Duodenal mucosa (tissue), 2 donors: ENCODE data around the gene ALLC.

Experiments used
- H3K27ac ChIP-seq: one replicate; pipeline ENCODE4 v1.7.0; 2013; ENCODE audit warnings: low read depth, low read length
- H3K27me3 ChIP-seq, 2 donors: one replicate each; pipeline ENCODE4 v1.7.0; 2013; ENCODE audit warnings: low read length in 2 of 2, control low read depth in 1 of 2; ENCODE audit not compliant: insufficient read depth in 2 of 2, control insufficient read depth in 1 of 2
- H3K36me3 ChIP-seq, 2 donors: one replicate each; pipeline ENCODE4 v1.7.0; 2013; ENCODE audit warnings: low read length in 2 of 2, control low read depth in 1 of 2; ENCODE audit not compliant: insufficient read depth in 2 of 2, control insufficient read depth in 1 of 2
- H3K4me1 ChIP-seq, 2 donors: one replicate each; pipeline ENCODE4 v1.7.0; 2013; ENCODE audit warnings: low read length in 2 of 2, control low read depth in 1 of 2; ENCODE audit not compliant: insufficient read depth in 2 of 2, control insufficient read depth in 1 of 2
- H3K4me3 ChIP-seq, 2 donors: one replicate each; pipeline ENCODE4 v1.7.0; 2013; ENCODE audit warnings: low read length in 2 of 2, low read depth in 1 of 2
- H3K9ac ChIP-seq, 2 donors: one replicate each; pipeline ENCODE4 v1.7.0; 2013; ENCODE audit warnings: low read length in 2 of 2, low read depth in 1 of 2
- H3K9me3 ChIP-seq, 2 donors: one replicate each; pipeline ENCODE4 v1.7.0; 2013; ENCODE audit warnings: low read length in 2 of 2, control low read depth in 1 of 2; ENCODE audit not compliant: control insufficient read depth in 1 of 2

ALLC gene

DNA sequence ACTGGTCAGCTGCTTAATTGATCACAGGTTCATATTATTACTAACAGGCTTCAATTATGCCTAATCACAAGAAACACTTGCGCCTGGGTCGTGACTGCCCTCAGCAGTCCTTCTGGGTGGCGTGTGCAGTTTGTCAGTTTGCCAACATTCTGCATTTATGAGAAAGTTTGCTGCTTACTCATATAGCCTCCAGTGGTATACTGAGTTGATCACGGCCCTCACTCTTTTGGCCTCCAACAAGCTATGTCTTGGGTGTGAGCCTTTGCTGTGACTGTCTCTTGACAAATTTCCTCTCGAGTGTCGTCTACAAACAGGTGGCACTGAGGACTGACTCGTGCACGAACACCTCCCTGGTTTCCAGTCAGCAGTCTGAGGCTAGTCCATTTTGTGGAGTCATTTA is 72.6 kb downstream of the ALLC start:
- H3K9ac ChIP-seq = no peak overlapping the region
- H3K27me3 ChIP-seq = no peaks in the 10 kb centered on the region
- no peaks in the 10 kb centered on the region for H3K9me3 ChIP-seq
- H3K4me1 ChIP-seq = no peaks in the 10 kb centered on the region
- no peak overlapping the region for H3K4me3 ChIP-seq
- H3K27ac ChIP-seq = no peak overlapping the region
- H3K36me3 ChIP-seq = no peaks in the 10 kb centered on the region

- H3K27me3 ChIP-seq = no peaks in the 10 kb centered on the region
- H3K4me1 ChIP-seq = no peaks in the 10 kb centered on the region
- no peak overlapping the region for H3K9ac ChIP-seq
- no peak overlapping the region for H3K27ac ChIP-seq
- H3K4me3 ChIP-seq = no peak overlapping the region
- no peaks in the 10 kb centered on the region for H3K9me3 ChIP-seq
- H3K36me3 ChIP-seq = no peaks in the 10 kb centered on the region
Measured at GRCh38 chr2:3731829-3732228, 73.8 kb downstream of the ALLC start.

GRCh38 chr2:3736112-3736511 is 78.1 kb downstream of the ALLC start:
- no peaks in the 10 kb centered on the region for H3K36me3 ChIP-seq
- H3K27ac ChIP-seq = no peak overlapping the region
- no peaks in the 10 kb centered on the region for H3K9me3 ChIP-seq
- no peak overlapping the region for H3K9ac ChIP-seq
- no peaks in the 10 kb centered on the region for H3K4me1 ChIP-seq
- no peaks in the 10 kb centered on the region for H3K27me3 ChIP-seq
- no peak overlapping the region for H3K4me3 ChIP-seq

DNA sequence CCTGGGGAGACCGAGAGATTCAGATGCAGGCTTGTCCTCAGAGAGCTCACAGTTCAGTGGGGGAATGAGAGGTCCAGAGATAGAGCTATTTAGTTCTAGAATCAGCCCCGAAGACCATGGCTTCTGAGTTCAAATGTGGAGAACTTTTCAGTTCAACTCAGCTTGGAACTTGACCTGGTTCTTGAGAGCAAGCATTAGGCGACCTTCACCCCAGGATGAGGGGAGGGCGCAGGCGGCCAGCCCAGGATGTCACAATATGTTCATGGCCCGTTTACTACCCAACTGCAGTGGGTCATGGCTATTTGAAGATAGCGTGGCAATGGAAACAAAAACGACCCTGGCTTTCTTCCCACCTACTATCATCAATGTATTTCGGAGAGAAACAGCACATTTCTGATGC is 79.1 kb downstream of the ALLC start:
- Histone ChIP-seq H3K27me3 (no peaks in the 10 kb centered on the region), H3K27ac (no peak overlapping the region), H3K9me3 (no peaks in the 10 kb centered on the region), H3K36me3 (no peaks in the 10 kb centered on the region), H3K9ac (no peak overlapping the region), H3K4me3 (no peak overlapping the region), H3K4me1 (no peaks in the 10 kb centered on the region)

DNA sequence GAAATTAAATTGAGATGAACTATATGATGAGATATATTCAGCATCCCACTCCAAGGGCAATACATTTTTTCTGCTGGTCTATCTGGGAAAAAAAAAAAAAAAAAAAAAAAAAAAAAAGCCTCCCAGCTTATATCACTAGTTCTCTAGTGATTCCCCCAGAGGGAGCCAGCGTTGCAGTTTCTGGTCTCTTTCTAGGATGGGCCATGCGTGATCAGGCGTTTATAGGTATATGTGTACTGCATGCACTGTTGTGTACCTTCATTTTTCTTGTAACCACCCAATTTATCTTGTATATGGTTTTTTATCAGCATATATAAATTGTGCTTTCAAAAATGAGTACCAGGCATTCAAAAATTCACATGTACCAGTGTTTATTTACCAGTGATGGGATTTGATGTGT is 80.5 kb downstream of the ALLC start:
- no peaks in the 10 kb centered on the region for H3K4me1 ChIP-seq

DNA sequence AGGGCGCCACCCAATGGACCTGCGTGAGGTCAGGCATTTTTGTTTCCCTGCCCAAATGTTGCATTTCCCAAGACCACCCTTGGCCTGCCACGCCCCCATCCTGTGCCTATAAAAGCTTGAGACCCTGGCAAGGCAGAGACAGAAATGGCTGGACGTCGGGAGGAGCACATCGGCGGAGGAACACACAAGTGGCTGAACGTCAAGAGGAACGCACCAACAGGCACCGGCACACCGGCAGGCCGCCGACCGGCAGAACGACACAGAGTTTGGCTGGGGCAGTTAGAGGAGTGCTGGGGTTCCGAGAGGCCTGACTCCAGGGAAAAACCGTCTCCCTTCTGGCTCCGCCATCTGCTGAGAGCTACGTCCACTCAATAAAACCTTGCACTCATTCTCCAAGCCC is 81.3 kb downstream of the ALLC start:
- Histone ChIP-seq H3K9me3 (no peaks in the 10 kb centered on the region), H3K36me3 (no peaks in the 10 kb centered on the region), H3K4me3 (no peak overlapping the region), H3K4me1 (no peaks in the 10 kb centered on the region), H3K27ac (no peak overlapping the region), H3K27me3 (no peaks in the 10 kb centered on the region), H3K9ac (no peak overlapping the region)

More for the DNA sequence above, 80.5 kb downstream of the ALLC start:
- Histone ChIP-seq H3K9me3 (no peaks in the 10 kb centered on the region), H3K9ac (no peak overlapping the region), H3K27me3 (no peaks in the 10 kb centered on the region), H3K36me3 (no peaks in the 10 kb centered on the region), H3K27ac (no peak overlapping the region), H3K4me3 (no peak overlapping the region)

DNA sequence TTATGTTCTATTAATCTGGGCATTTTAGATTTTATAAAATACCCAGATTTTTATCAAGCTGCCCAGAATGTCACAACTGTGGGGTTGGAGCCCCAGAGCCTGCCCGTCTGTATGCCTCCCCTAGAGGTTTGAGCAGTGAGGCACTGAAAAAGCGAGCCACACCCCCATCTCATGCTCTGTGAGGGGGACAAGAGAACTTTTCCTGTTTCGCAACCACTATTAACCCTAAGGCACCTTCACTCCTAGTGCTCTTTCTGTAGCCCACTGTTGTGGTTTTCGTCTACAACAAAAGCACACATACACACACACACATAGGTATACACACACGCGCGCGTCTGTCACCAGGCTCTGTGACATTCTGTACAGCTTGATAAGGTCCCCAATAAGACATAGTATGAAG is 83.4 kb downstream of the ALLC start:
- H3K4me1 ChIP-seq = no peaks in the 10 kb centered on the region
- H3K36me3 ChIP-seq = no peaks in the 10 kb centered on the region
- no peaks in the 10 kb centered on the region for H3K27me3 ChIP-seq

GRCh38 chr2:3741867-3742602 is 84.0 kb downstream of the ALLC start:
- Histone ChIP-seq H3K27ac (no peak overlapping the region), H3K36me3 (no peaks in the 10 kb centered on the region)

More for the DNA sequence above, 83.4 kb downstream of the ALLC start:
- Histone ChIP-seq H3K9ac (no peak overlapping the region), H3K9me3 (no peaks in the 10 kb centered on the region), H3K4me3 (no peak overlapping the region), H3K27ac (no peak overlapping the region)

DNA sequence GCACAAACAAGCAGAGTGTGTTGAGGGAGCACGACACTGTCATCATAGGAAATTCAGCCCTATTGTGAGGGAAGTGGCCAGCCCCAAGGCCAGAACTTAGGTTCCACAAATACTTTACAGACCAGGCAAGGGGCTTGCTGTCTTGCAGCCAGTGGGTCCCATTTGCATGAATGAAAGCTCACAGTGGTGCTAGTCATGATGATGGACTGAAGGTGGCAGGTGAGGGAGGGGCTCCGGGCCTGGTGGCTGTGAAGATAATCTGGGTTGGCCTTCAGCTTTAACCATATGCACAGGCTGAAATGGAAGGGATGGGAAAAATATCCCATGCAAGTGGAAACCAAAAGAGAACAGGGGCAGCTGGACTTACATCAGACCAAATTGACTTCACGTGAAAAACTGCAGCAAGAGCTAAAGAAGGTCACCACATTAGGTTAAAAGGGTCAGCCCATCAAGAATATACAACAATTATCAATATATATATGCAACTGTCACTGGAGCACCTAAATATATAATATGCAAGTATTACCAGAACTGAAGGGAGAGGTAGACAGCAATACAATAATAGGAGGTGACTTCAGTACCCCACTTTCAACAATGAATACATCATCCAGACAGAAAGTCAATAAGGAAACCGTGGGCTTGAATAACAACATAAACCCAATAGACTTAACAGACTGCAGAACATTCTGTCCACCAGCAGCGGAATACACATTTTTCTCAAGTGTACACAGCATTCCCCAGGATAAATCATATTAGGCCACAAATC is 84.9 kb downstream of the ALLC start:
- Histone ChIP-seq H3K36me3 (no peaks in the 10 kb centered on the region), H3K4me1 (no peaks in the 10 kb centered on the region), H3K9me3 (no peaks in the 10 kb centered on the region), H3K27me3 (no peaks in the 10 kb centered on the region), H3K9ac (no peak overlapping the region), H3K27ac (no peak overlapping the region), H3K4me3 (no peak overlapping the region)

More at GRCh38 chr2:3741867-3742602, 84.0 kb downstream of the ALLC start:
- Histone ChIP-seq H3K4me1 (no peaks in the 10 kb centered on the region), H3K9ac (no peak overlapping the region), H3K27me3 (no peaks in the 10 kb centered on the region), H3K9me3 (no peaks in the 10 kb centered on the region), H3K4me3 (no peak overlapping the region)

- H3K36me3 ChIP-seq = no peaks in the 10 kb centered on the region
- H3K27me3 ChIP-seq = no peaks in the 10 kb centered on the region
- no peaks in the 10 kb centered on the region for H3K9me3 ChIP-seq
- no peak overlapping the region for H3K4me3 ChIP-seq
- no peaks in the 10 kb centered on the region for H3K4me1 ChIP-seq
- no peak overlapping the region for H3K9ac ChIP-seq
- no peak overlapping the region for H3K27ac ChIP-seq
Measured at GRCh38 chr2:3743951-3744555, 86.1 kb downstream of the ALLC start.
